NCI-H187 (cell line): Measurements from ENCODE around the gene SIGMAR1.

Experiments
- DNase-seq, 2 experiments: peaks; one replicate each; lab custom pipeline; 2025; lab: John Stamatoyannopoulos, UW

The SIGMAR1 gene

DNA sequence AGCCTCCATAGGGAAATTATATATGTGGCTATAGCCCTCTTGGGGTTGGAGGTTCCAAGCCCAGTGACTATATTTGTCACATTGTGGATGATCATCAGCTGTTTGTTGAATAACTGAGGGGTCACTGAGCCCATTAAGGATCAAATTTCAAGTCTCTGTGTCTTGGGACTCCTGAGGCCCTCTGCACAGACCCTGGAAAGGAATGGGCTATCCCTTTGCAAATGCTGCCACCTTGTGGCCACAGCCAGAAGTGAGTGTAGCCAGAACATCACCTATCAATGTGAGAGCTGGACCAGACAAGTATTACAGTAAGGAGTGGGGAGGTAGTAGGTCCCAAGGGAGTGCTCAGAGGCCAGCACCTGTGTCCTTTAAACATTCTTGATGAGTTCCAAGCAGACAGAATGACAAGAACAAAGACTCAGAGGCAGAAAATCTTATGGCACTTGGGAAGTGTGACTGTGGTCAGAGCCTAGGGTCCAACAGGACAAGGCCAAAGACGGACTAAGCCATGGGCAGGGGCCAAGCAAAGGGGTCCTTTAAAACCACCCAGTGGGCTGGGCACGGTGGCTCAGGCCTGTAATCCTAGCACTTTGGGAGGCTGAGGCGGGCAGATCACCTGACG lies 33.9 kb downstream of the SIGMAR1 start:
- DNase-seq: peak; percentile 25 to 33

DNA sequence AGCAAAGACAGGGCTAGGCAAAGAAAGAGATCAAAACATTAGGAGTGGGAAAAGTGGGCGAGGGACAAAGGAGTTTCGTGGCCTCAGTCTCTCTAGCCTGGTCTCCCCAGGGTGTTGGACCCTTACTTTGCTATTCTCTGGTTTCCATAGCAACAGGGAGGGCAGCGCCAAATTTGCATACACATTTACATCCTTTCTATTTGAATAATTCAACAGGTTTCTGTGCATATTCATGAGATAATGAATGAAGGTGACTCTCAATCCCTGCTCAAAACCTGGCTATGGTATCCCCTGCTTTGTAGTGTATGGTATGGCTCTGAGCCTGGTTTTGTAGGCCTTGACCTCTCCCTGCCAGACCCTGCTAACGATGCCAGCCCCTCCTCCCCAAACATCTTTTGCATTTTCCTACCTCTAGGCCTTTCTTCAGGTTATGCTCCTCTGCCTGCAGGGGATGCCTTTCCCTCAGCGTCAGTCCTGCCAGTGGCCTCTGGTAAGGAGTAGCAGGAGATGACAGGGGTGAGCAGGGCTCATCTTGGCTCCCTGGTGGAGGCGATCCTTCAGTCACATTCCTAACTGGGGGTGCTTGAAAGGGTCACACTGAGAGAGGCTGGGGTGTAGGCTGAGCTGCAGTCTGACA lies 35.5 kb downstream of the SIGMAR1 start:
- DNase-seq: no peak

GRCh38 chr9:34600908-34601307 lies 36.7 kb downstream of the SIGMAR1 start:
- no peak for DNase-seq

DNA sequence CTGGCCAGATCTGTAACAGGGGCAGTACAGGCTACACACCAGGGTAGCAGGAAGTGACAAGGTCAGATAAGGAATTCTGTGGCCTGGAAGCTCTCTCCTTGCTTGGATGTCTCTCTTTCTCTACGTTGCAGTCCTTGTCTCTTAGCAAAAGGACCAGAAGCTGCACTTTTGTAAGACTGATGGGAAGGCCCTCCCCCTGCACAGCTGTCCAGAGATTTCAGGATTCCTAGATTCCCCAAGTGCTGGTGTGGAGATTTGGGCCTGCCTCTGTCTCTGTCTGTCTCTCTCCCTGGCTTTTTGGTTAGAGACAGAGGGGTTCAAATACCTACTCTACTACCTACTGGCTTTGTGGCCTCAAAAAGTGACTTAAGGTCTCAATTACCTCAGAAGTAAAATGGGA lies 38.0 kb downstream of the SIGMAR1 start:
- DNase-seq: no peak

- DNase-seq: no peak
Observed at GRCh38 chr9:34594177-34594576, 43.4 kb downstream of the SIGMAR1 start.

GRCh38 chr9:34592895-34593601 lies 44.5 kb downstream of the SIGMAR1 start:
- no peak for DNase-seq

DNA sequence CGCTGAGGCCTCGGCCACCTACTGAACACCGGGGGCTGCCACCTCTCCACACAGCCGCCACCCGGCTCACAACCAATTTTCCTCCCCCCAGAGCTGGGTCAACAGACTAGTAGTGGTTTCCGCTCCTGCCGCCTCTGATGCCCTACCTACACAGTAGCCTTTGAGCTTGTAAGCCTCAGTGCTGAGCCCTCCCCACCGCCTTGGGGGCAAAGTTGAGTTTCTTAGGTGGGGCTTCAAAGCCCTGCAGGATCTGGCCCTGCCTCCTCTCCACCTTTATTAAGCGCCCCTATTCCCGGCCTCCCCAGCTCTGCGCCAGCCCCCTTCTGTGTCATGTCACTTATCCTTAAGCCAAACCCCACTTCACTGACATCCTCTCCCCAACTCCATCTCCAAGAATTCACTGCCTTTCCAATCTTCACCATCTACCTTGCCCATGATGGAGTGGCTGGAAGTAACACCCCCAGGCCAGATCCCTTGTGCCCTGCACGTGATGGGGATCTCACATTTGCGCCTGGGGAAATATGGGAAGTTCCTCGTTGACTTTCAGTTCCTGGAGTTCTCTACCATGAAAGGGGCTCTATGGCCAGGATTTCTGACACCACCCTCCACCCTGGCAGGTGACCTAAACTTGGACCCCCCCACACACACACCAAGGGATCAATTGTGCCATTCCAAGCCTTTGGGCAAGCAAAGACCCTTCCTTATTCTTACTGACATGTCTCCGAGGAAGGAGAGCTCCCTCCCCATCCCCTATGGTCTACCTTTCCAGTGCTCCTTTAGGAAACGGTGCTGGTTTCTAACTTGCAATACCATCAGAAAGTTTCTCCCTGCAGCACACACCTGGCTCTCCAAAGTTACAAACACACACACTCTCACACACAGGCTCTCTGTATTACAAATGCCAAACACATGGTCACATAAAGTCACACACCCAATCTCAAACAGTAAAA lies 45.4 kb downstream of the SIGMAR1 start:
- DNase-seq: no peak

- peak in 1 of 2 experiments; percentile 7 for DNase-seq
Observed at GRCh38 chr9:34591248-34591916, 46.2 kb downstream of the SIGMAR1 start.

DNA sequence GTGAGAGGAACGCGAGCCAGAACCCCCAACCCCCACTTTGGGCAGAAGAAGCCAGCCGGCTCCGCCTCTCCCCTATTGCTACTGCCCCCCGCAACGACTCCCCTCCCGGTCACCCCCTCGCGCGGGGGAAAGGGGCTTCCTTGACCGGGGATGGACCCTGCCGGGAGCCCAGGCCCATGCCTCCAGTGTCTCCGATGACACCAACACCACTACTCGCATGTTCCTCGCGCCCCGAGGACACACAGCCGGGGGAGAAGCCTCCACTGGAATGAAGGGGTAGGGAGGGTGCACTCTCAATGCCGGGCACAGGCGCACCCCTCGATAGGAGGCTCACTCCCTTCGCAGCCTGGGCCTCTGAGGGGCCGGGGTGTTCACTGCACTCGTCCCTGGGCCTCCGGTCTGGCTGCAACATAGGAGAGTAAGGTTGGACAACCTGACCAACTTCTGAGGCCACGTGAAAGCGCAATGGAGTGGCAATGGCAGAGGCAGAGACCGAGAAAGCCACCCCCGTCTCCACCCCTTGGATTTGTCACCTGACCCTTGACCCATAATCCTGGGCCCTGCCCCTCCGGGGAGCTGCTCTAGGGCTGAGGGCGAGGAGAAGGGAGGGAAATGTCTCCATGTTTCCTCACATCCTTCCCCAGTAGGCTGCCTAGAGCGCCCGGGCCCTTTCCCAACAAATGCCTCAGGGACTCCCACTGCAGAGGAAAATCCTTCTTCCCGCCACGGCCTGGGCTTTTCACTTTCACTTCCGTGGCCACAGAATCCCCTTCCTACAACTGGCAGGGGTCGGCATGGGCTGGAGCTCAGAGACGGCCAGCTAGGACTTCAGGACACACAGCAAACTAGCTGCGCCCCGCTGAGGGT lies 47.0 kb downstream of the SIGMAR1 start:
- DNase-seq: no peak

- no peak for DNase-seq
Observed at GRCh38 chr9:34589636-34590380, 47.8 kb downstream of the SIGMAR1 start, which contains the start of gene CNTFR. TSS of gene CNTFR (minus strand) at chr9:34589724. CDS start at chr9:34568981, 20,743 bp downstream.

DNA sequence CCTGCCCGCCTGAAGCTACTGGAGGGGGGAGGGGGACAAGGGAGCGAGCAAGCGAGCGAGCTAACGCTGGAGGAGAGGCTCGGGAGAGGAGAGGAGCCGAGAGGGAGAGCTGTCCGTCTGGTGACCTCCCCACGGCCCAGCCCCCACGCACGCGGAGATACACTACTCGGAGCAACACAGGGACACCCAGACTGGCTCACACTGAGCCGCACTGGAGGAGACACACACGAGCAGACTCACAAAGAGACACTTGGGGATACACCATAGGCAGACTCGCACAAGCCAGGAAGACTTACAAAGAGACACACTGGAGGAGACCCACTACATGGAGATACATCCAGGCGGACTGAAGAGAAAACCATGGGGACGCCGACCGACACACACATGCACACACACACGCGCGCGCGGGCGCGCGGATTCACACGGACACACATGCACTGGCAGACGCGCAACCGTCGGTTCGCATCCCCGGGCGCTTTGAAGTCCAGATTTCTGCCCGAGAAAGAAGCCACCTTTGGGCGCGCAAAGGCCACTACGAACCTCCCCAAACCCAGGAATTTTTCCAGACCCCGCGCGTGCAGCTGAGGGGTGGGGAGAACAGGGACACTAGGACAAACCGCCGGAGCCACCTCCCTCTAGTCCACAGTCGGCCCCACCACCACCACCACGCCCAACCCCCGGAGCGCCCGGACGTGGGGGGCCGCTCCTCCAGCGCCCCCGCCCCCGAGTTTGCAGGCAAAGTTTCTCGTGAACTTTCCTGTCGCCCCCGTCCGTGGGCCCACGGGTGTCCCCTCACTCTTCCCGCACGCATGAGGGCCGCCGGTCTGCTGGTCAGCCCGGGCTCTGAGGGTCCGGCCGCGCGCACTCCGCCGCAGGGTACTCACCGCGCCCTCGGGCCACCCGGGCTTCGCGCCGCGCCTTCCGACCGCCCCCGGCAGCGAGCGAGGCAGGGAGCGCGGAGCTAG lies 48.6 kb downstream of the SIGMAR1 start:
- DNase-seq: no peak

DNA sequence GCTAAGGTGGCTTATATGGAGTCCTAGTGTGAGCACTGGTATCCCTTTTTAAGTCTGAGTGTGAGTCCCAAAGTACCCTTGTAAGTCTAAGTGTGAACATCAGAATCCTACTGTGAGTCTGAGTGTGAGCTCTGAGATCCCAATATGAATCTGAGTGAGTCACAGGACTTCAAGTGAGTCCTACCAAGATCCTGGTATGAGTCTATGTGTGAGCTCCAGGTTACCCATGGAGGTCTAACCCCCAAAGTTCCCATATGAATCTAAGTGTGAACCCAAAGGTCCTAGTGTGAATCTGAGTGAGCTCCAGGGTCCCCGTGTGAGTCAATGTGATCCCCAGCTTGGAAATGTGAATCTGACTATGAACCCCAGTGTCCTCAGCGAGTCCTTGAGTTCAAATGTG lies 50.3 kb downstream of the SIGMAR1 start:
- DNase-seq: no peak

DNA sequence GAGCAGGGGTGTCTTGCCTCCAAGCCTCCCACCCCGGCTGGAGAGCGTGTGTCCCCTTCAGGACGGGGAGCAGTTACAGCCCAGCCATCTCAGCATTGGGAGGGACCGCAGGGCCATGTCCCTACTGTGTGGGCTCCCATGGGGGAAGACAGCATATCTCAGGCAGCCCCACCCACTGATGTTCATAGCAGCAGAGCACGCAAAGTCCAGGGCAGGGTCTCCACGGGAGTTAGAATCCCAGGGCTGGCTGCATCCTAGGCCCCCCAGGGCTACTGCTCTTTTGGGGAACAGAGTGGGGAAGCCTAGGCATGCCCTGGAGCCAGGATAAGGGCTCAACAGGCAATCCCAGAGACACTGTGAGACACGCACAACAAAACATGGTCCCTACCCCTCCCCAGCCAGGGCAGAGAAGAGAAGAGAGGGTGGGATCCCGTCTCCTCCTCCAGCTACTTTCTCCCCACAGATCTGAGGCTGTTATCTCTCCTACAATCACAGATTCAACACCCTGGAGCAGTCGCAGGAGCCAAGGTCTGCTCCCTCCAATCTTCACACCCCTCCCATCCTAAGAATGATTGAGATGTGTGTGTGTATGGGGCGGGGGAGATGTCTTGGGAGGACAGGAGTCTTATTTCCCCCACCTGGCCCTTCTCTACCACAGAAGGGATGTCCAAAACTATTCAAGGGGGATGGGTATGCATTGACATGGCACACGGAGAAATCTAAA lies 51.5 kb downstream of the SIGMAR1 start:
- no peak for DNase-seq

GRCh38 chr9:34584970-34585369 lies 52.6 kb downstream of the SIGMAR1 start:
- no peak for DNase-seq
